Endothelial cell of umbilical vein (primary cell): Measurements from ENCODE around the gene PPY. TPM values are rescaled to one million over a fixed set of nuclear protein-coding genes. Genes with fewer than 3 reads are reported as not detected.

Experiments used
- BruUV-seq: library from RNA; stranded (reverse); fragments of 400-500 nt; replicated peaks from 2 replicates; lab custom pipeline; 2021; lab: Mats Ljungman, UMichigan
- CTCF ChIA-PET: fragments of 300-600, 350-600 bp; sonication (Branson Sonifier 250); formaldehyde crosslinking; loops from one replicate; lab custom pipeline; 2021; ENCODE audit warnings: antibody characterized with exemption, inconsistent platforms; lab: Charles Lee
- POLR2A ChIA-PET: fragments of 300-600, 350-600 bp; sonication (Branson Sonifier 250); formaldehyde crosslinking; loops from one replicate; lab custom pipeline; 2021; ENCODE audit warnings: antibody characterized with exemption, inconsistent platforms; lab: Charles Lee
- DNase-seq: peaks from one replicate; pipeline ENCODE4 v3.0.0-alpha.2; 2011; ENCODE audit warnings: low read depth, low spot score
- FAIRE-seq: peaks from 2 replicates; lab custom pipeline; 2011; peaks lifted over from hg19 to GRCh38; lab: Jason Lieb, UNC
- H2AFZ ChIP-seq: 2 replicates; pipeline ENCODE4 v1.6.0; 2012; ENCODE audit warnings: low read depth, low read length, control low read depth, inconsistent platforms
- H3K27ac ChIP-seq: 2 replicates; pipeline ENCODE4 v1.5.1; 2011; ENCODE audit warnings: low read depth, mild to moderate bottlenecking, control low read depth, low read length, moderate library complexity; ENCODE audit not compliant: insufficient read depth
- H3K27me3 ChIP-seq, 2 experiments: 2 replicates each; pipeline versions ENCODE4 v1.6.0 to v1.6.1; 2011; ENCODE audit warnings: low read length in 2 of 2, mixed read lengths in 1 of 2; ENCODE audit not compliant: control insufficient read depth in 2 of 2, insufficient read depth in 2 of 2
- H3K36me3 ChIP-seq, 2 experiments: 2 replicates in 1 of 2; 3 replicates in 1 of 2; pipeline ENCODE4 v1.5.1; 2011; ENCODE audit warnings: low read length in 2 of 2, mild to moderate bottlenecking in 1 of 2, moderate library complexity in 1 of 2; ENCODE audit not compliant: control insufficient read depth in 2 of 2, insufficient read depth in 2 of 2; ENCODE audit errors: extremely low read depth in 1 of 2
- H3K4me1 ChIP-seq: 3 replicates; pipeline ENCODE4 v1.5.1; 2011; ENCODE audit warnings: mild to moderate bottlenecking, low read length; ENCODE audit not compliant: control insufficient read depth, insufficient read depth; ENCODE audit errors: extremely low read depth
- H3K4me2 ChIP-seq: 2 replicates; pipeline ENCODE4 v1.6.1; 2011; ENCODE audit warnings: low read length, control low read depth, mixed read lengths; ENCODE audit not compliant: insufficient read depth
- H3K4me3 ChIP-seq, 3 experiments: fragments of 200-600 bp in 1 of 3; sonication (generic), shearing (Covaris generic) in 1 of 3; replicated peaks in 1 of 3; 2 replicates each; pipeline ENCODE4 v1.5.1; 2011 to 2016; ENCODE audit warnings: control low read depth in 3 of 3, low read length in 3 of 3, mild to moderate bottlenecking in 2 of 3, inconsistent platforms in 1 of 3, low read depth in 1 of 3, moderate library complexity in 1 of 3; ENCODE audit not compliant: insufficient read depth in 1 of 3
- H3K79me2 ChIP-seq: 2 replicates; pipeline ENCODE4 v1.6.0; 2012; ENCODE audit warnings: low read length, inconsistent platforms; ENCODE audit not compliant: control insufficient read depth, insufficient read depth
- H3K9ac ChIP-seq: replicated peaks from 2 replicates; pipeline ENCODE3; 2011; ENCODE audit warnings: low read length, control low read depth; ENCODE audit not compliant: insufficient read depth; ENCODE audit errors: extremely low read depth
- H3K9me1 ChIP-seq: replicated peaks from 3 replicates; pipeline ENCODE4 v1.6.0; 2011; ENCODE audit warnings: mild to moderate bottlenecking, low read length; ENCODE audit not compliant: control insufficient read depth, insufficient read depth; ENCODE audit errors: extremely low read depth
- H3K9me3 ChIP-seq: replicated peaks from 2 replicates; pipeline ENCODE4 v1.5.1; 2012; ENCODE audit warnings: low read length, inconsistent platforms; ENCODE audit not compliant: control insufficient read depth, insufficient read depth
- H4K20me1 ChIP-seq: replicated peaks from 2 replicates; pipeline ENCODE3; 2011; ENCODE audit warnings: mild to moderate bottlenecking, low read length; ENCODE audit not compliant: control insufficient read depth, insufficient read depth; ENCODE audit errors: extremely low read depth
- EZH2 ChIP-seq: IDR thresholded peaks from 2 replicates; pipeline ENCODE4 v1.6.1; 2012; ENCODE audit warnings: borderline replicate concordance, low read depth, mild to moderate bottlenecking, moderate library complexity, low read length, inconsistent platforms; ENCODE audit not compliant: severe bottlenecking
- FOS ChIP-seq: IDR thresholded peaks from 2 replicates; pipeline ENCODE4 v1.6.1; 2011; ENCODE audit warnings: mild to moderate bottlenecking, low read length, moderate library complexity, borderline replicate concordance; ENCODE audit not compliant: insufficient read depth
- GATA2 ChIP-seq: IDR thresholded peaks from 2 replicates; pipeline ENCODE4 v1.7.0; 2011; ENCODE audit warnings: low read depth, mild to moderate bottlenecking, moderate library complexity, mixed read lengths, low read length; ENCODE audit not compliant: insufficient read length, insufficient read depth
- JUN ChIP-seq: IDR thresholded peaks from 2 replicates; pipeline ENCODE4 v1.6.1; 2011; ENCODE audit warnings: borderline replicate concordance, low read depth; ENCODE audit not compliant: insufficient read length, insufficient read depth
- MAX ChIP-seq: IDR thresholded peaks from 2 replicates; pipeline ENCODE4 v1.6.1; 2011; ENCODE audit not compliant: insufficient read depth, insufficient read length
- MYC ChIP-seq: IDR thresholded peaks from one replicate; pipeline ENCODE4 v1.6.1; 2011; ENCODE audit warnings: mild to moderate bottlenecking, low read depth, low read length
- POLR2A ChIP-seq: IDR thresholded peaks from 2 replicates; pipeline ENCODE4 v1.6.1; 2012; ENCODE audit warnings: low read depth, mild to moderate bottlenecking, control low read depth, low read length
- POLR2AphosphoS5 ChIP-seq: IDR thresholded peaks from 2 replicates; pipeline ENCODE4 v1.6.1; 2012; ENCODE audit warnings: low read depth, mild to moderate bottlenecking, control low read depth, low read length, moderate library complexity; ENCODE audit not compliant: insufficient read depth
- dilution Hi-C: fragments of 300-500 bp; cut with MboI; formaldehyde crosslinking; loops from one replicate; pipeline ENCODE4 v1.15.0; 2019; ENCODE audit warnings: low sequenced_read_pairs; ENCODE audit not compliant: extremely low pct_ligation_motif_present
- intact Hi-C: fragments of 100-400 bp; cut with micrococcal nuclease; formaldehyde crosslinking; loops from one replicate; pipeline ENCODE4 v1.10.0; 2022
- polyA plus RNA-seq, 4 experiments: library from polyadenylated mRNA; depleted of rRNA in 3 of 4; stranded (reverse) in 3 of 4; unstranded in 1 of 4; fragments of >200 nt; gene quantifications; 2 replicates each; pipeline versions ENCODE4 v1.2.1 to v1.2.3, GENCODE V29; 2011 to 2012; ENCODE audit warnings: missing spikeins in 1 of 4
- total RNA-seq: library from RNA; stranded (reverse); gene quantifications from 2 replicates; pipeline ENCODE4 v1.2.3, GENCODE V29; 2021
- TF ChIP-seq, protein P1 (sequence below), 2 donors: IDR thresholded peaks; 1 replicate in 1 of 2; 2 replicates in 1 of 2; pipeline ENCODE4 v1.5.1; 2011; ENCODE audit warnings: low read length in 2 of 2, mild to moderate bottlenecking in 2 of 2, moderate library complexity in 2 of 2, control low read depth in 1 of 2, inconsistent platforms in 1 of 2, low read depth in 1 of 2; ENCODE audit not compliant: insufficient read depth in 1 of 2; ENCODE audit errors: extremely low read depth in 1 of 2

PPY gene
- total and polyA plus RNA-seq, 2 donors (not counting 3 experiments of a cell fraction or from before 2014, with no cell fraction given) = not detected

GRCh38 chr17:43914451-43914850, 27.8 kb downstream of the PPY start:
- H3K9me3 ChIP-seq = no peaks in the 10 kb centered on the region
- no TSS peak for BruUV-seq
- dilution Hi-C loops (no loop called here), intact Hi-C loops (no loop called here)
- no peak overlapping the region for H3K4me3 ChIP-seq
- no peaks in the 10 kb centered on the region for H3K9me1 ChIP-seq
- no peaks in the 10 kb centered on the region for H3K79me2 ChIP-seq
- ChIA-PET POLR2A (no interaction called here), CTCF (interaction anchor here (0.9 to 1.1 kb wide), 4 partner anchors 10 to 34 kb away, joined by 3 to 9 read pairs (median 4); no protein-coding TSS in a partner anchor)
- H3K9ac ChIP-seq = no peak overlapping the region
- no peak overlapping the region for H3K4me2 ChIP-seq
- H3K27me3 ChIP-seq = peaks cover 22 to 35% of the 10 kb centered on the region in 2 experiments
- no peak overlapping the region for H3K27ac ChIP-seq
- TF ChIP-seq EZH2 (no peak), MYC (no peak), POLR2AphosphoS5 (no peak), FOS (no peak), POLR2A (no peak), JUN (no peak), MAX (no peak), GATA2 (no peak)
- TF ChIP-seq, protein P1, sequence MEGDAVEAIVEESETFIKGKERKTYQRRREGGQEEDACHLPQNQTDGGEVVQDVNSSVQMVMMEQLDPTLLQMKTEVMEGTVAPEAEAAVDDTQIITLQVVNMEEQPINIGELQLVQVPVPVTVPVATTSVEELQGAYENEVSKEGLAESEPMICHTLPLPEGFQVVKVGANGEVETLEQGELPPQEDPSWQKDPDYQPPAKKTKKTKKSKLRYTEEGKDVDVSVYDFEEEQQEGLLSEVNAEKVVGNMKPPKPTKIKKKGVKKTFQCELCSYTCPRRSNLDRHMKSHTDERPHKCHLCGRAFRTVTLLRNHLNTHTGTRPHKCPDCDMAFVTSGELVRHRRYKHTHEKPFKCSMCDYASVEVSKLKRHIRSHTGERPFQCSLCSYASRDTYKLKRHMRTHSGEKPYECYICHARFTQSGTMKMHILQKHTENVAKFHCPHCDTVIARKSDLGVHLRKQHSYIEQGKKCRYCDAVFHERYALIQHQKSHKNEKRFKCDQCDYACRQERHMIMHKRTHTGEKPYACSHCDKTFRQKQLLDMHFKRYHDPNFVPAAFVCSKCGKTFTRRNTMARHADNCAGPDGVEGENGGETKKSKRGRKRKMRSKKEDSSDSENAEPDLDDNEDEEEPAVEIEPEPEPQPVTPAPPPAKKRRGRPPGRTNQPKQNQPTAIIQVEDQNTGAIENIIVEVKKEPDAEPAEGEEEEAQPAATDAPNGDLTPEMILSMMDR (IDR thresholded peaks at IDR 0.05; ENCODE audit: extremely low read depth in 1 of 2, insufficient read depth in 1 of 2, low read depth in 1 of 2, low read length in 2 of 2) = no peak
- DNase-seq = no peak
- H2AFZ ChIP-seq = no peak overlapping the region
- H4K20me1 ChIP-seq = no peaks in the 10 kb centered on the region
- H3K4me1 ChIP-seq = no peaks in the 10 kb centered on the region
- FAIRE-seq = no peak
- no peaks in the 10 kb centered on the region for H3K36me3 ChIP-seq
